ENCODE results near the gene PLOD1.

PLOD1 gene

GRCh38 chr1:12022036-12022435 is 87.5 kb downstream of the PLOD1 start:
- TF ChIP-seq EZH2phosphoT487 (conservative IDR thresholded peaks at IDR 0.05; ENCODE audit: low read length), result no peak
- TF ChIP-seq CTCF (IDR thresholded peaks at IDR 0.05; ENCODE audit: insufficient read depth, low read length, poor library complexity, severe bottlenecking), result no peak
- Histone ChIP-seq H3K4me2 (ENCODE audit: low read depth, low read length, poor library complexity, severe bottlenecking) (no peak overlapping the region), H3K9me3 (ENCODE audit: insufficient read depth, low read length) (no peaks in the 10 kb centered on the region), H3K27me3 (ENCODE audit: low read length) (no peaks in the 10 kb centered on the region), H2AFZ (ENCODE audit: low read depth, low read length, severe bottlenecking) (no peak overlapping the region), H3K27ac (ENCODE audit: low read depth, low read length) (no peak overlapping the region), H3F3A (ENCODE audit: insufficient read depth) (no peaks in the 10 kb centered on the region), H4K20me1 (ENCODE audit: low read depth, low read length) (no peaks in the 10 kb centered on the region), H3K4me3 (ENCODE audit: insufficient read depth, low read length, poor library complexity, severe bottlenecking) (no peak overlapping the region), H3K36me3 (ENCODE audit: low read length) (no peaks in the 10 kb centered on the region; the same call in 1 of the 2 replicates), H3K9me2 (replicated peaks; ENCODE audit: insufficient read depth, low read length) (no peaks in the 10 kb centered on the region), H3K79me2 (ENCODE audit: insufficient read depth, low read length) (peaks cover 12% of the 10 kb centered on the region), H3K9ac (ENCODE audit: low read length) (no peak overlapping the region)
